ENCODE results near the gene CLEC19A. TPM values are rescaled to one million over a fixed set of nuclear protein-coding genes. Genes with fewer than 3 reads are reported as not detected.

CLEC19A gene
- total RNA-seq, 2 donors from 2014 or later, result 0.23 TPM

DNA sequence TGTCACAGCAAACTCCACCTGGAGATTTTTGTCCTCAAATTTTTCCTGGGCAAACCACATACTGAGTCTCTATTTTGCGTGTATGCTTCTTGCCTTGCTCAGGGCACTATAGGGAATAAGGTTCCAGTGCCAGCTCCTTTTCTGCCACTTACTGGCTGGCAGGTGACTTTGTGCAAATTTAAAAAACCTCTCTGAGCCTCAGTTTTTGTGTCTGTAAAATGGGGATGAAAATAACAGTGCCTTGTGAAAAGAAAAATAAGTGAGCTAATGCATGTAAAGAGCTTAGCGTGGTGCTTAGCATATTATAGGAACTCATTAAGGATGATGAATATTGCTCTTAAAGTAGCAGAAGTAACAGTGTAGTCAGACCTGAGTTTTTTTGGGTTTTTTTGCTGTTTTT, 19.9 kb downstream of the CLEC19A start:
- no peaks in the 10 kb centered on the region for H3K36me3 ChIP-seq
- no peaks in the 10 kb centered on the region for H3K9me3 ChIP-seq
- intact Hi-C loops (cut with DNase I), result no loop called here
- H3K27ac ChIP-seq, result no peak overlapping the region
- no peak overlapping the region for H3K4me3 ChIP-seq
- no peak for DNase-seq (ENCODE audit: low spot score)
- H3K27me3 ChIP-seq (replicated peaks; ENCODE audit: insufficient read depth), result no peaks in the 10 kb centered on the region
- TF ChIP-seq, protein P1, sequence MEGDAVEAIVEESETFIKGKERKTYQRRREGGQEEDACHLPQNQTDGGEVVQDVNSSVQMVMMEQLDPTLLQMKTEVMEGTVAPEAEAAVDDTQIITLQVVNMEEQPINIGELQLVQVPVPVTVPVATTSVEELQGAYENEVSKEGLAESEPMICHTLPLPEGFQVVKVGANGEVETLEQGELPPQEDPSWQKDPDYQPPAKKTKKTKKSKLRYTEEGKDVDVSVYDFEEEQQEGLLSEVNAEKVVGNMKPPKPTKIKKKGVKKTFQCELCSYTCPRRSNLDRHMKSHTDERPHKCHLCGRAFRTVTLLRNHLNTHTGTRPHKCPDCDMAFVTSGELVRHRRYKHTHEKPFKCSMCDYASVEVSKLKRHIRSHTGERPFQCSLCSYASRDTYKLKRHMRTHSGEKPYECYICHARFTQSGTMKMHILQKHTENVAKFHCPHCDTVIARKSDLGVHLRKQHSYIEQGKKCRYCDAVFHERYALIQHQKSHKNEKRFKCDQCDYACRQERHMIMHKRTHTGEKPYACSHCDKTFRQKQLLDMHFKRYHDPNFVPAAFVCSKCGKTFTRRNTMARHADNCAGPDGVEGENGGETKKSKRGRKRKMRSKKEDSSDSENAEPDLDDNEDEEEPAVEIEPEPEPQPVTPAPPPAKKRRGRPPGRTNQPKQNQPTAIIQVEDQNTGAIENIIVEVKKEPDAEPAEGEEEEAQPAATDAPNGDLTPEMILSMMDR (IDR thresholded peaks at IDR 0.05), result no peak
- TF ChIP-seq POLR2AphosphoS5 (IDR thresholded peaks at IDR 0.05), result no peak
- no peak for TF ChIP-seq POLR2A (IDR thresholded peaks at IDR 0.05)
- 95% methylated on average over 2 of the region's 2 CpGs for WGBS
- no peaks in the 10 kb centered on the region for H3K4me1 ChIP-seq (replicated peaks)

DNA sequence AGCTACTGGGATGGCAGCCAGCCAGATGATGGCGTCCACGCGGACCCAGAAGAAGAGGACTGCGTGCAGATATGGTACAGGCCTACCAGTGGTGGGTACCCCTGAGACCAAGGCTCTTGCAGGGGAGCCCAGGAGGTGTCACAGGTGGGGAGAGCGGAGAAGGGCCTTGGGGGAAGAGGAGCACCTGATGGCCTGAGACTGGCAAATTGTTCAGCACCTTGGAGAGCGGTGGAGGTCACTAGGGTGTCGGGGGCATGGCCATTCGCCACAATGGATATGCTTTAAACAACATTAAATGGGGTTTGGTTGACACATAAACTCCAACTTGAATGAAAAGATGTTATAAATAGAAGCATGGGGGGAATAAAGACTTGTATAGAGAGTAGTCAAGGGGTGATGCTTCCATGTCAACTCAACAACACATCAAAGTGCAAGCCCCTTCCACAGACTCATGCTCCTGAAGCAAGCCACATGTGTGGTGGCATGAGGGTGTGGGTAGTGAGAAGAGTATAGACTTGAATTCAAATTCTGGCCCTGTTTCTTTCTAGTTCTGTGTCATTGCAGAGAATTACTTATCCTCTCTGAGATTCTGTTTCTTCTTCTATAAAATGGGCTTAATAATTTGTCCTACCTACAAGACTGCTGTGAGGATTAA, 22.2 kb downstream of the CLEC19A start:
- Histone ChIP-seq H3K4me3 (no peak overlapping the region), H3K4me1 (replicated peaks) (no peaks in the 10 kb centered on the region), H3K36me3 (no peaks in the 10 kb centered on the region), H3K27ac (no peak overlapping the region), H3K27me3 (replicated peaks; ENCODE audit: insufficient read depth) (no peaks in the 10 kb centered on the region), H3K9me3 (no peaks in the 10 kb centered on the region)
- DNase-seq (ENCODE audit: low spot score), result no peak
- intact Hi-C loops (cut with DNase I), result loop anchor here (2.0 kb wide), 1 partner anchor 19 kb away; no protein-coding TSS in a partner anchor
- TF ChIP-seq POLR2AphosphoS5 (IDR thresholded peaks at IDR 0.05), result no peak
- TF ChIP-seq, protein P1 (IDR thresholded peaks at IDR 0.05), result no peak
- WGBS, result 60% methylated on average over 8 of the region's 8 CpGs

DNA sequence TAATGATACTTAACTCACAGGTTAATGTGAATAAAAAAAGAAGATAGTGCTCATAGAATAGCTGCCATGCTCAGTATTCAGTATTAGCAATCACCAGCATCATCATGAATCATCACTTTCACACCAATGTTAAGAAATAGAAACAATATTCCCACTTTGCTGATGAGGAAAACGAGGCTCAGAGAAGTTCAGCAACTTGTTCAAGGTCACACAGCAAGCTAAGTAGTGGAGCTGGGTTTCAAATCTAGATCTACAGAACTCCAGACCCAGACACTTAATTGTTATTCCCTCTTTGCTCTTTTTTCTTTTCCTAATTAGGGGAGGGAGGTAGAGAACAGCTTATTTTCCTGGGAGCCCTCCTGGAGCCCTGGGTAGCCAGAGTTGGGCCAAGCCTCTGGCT, 22.9 kb downstream of the CLEC19A start:
- no peak for TF ChIP-seq POLR2A (IDR thresholded peaks at IDR 0.05)
- TF ChIP-seq POLR2AphosphoS5 (IDR thresholded peaks at IDR 0.05), result no peak
- TF ChIP-seq, protein P1 (IDR thresholded peaks at IDR 0.05), result no peak
- Histone ChIP-seq H3K4me3 (no peak overlapping the region), H3K27me3 (replicated peaks; ENCODE audit: insufficient read depth) (no peaks in the 10 kb centered on the region), H3K9me3 (no peaks in the 10 kb centered on the region), H3K4me1 (replicated peaks) (no peaks in the 10 kb centered on the region), H3K27ac (no peak overlapping the region), H3K36me3 (no peaks in the 10 kb centered on the region)
- 65% methylated on average over 1 of the region's 1 CpG for WGBS
- intact Hi-C loops (cut with DNase I), result no loop called here
- no peak for DNase-seq (ENCODE audit: low spot score)

DNA sequence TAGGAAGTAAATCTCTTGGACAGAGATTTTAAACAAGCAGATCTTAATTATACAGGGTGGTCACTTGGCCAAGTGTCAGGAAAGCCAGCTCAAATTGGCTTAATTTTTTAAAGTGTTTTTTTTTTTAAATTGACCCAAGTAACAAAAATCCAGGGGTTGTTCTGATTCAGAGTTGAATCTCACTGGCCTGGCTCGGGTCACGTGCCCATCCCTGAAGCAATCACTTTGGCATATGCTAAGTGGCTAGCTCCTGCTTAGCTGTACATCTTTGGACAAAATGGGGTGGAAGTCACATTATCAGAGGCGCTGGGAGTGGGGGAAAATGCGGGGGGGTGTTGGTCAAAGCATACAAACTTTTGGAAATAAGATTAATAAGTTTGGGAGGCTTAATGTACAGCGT, 23.6 kb downstream of the CLEC19A start:
- no peaks in the 10 kb centered on the region for H3K9me3 ChIP-seq
- H3K27me3 ChIP-seq (replicated peaks; ENCODE audit: insufficient read depth), result no peaks in the 10 kb centered on the region
- WGBS, result 91% methylated on average over 5 of the region's 5 CpGs
- no peak overlapping the region for H3K27ac ChIP-seq
- no peaks in the 10 kb centered on the region for H3K4me1 ChIP-seq (replicated peaks)
- intact Hi-C loops (cut with DNase I), result no loop called here
- H3K4me3 ChIP-seq, result no peak overlapping the region
- TF ChIP-seq POLR2A (IDR thresholded peaks at IDR 0.05), result no peak
- TF ChIP-seq POLR2AphosphoS5 (IDR thresholded peaks at IDR 0.05), result no peak
- TF ChIP-seq, protein P1 (IDR thresholded peaks at IDR 0.05), result no peak
- no peak for DNase-seq (ENCODE audit: low spot score)
- no peaks in the 10 kb centered on the region for H3K36me3 ChIP-seq

DNA sequence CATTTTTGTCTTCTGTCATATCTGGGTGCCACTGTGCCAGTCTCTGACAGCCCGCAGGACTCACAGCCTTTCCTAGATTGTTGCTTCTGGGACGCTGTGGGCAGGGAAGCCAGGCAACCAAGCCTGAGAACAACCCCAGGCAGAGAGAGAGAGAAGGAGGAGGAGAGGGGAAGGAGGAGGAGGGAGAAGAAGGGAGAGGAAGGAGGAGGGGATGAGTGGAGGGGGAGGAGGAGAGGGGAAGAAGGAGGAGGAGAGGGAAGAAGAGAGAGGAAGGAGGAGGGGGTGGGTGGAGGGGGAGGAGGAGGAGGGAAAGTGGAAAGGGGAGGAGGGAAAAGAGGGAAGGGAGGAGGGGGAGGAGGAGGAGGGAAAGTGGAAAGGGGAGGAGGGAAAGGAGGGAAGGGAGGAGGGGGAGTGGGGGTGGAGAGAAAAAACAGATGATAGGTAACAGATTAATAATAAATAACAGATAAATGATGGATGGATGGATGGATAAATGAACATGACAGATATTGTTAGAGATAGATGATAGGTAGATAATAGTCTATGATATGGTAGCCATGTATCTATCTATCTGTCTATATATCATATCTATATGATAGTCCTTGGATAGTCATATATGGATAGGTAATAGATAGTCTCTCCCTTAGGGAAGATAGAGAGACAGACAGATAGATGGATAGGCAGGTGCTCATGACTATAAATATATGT, 29.3 kb downstream of the CLEC19A start:
- H3K4me1 ChIP-seq (replicated peaks), result no peaks in the 10 kb centered on the region
- H3K4me3 ChIP-seq, result no peak overlapping the region
- TF ChIP-seq POLR2A (IDR thresholded peaks at IDR 0.05), result no peak
- no peaks in the 10 kb centered on the region for H3K27me3 ChIP-seq (replicated peaks; ENCODE audit: insufficient read depth)
- H3K9me3 ChIP-seq, result no peaks in the 10 kb centered on the region
- H3K27ac ChIP-seq, result no peak overlapping the region
- intact Hi-C loops (cut with DNase I), result no loop called here
- DNase-seq (ENCODE audit: low spot score), result no peak
- WGBS, result 88% methylated on average over 2 of the region's 2 CpGs
- no peaks in the 10 kb centered on the region for H3K36me3 ChIP-seq

Measured in prostate gland (tissue), 2 donors.